Measurements from ENCODE around the gene INSIG1.

INSIG1 gene

DNA sequence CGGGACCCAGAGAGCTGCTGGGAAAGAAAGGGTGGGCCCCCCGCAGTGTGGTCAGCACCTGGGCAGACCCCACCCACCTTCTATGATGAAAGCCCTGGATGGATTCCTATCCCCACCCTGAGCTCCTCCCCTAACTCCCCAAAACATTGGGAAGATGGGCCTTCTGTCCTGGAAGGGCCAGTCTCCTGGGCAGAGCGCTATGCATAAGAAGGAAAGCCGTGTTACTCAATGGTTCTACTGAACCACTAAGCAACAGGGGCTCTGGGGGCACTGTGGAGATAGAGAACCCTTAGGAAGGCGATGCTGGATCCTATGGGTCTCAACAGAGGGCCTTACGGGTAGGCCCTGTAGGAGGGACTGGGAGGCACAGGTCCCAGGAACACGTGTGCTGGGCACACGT is 30.7 kb upstream of the INSIG1 start:
- no peak for DNase-seq

DNA sequence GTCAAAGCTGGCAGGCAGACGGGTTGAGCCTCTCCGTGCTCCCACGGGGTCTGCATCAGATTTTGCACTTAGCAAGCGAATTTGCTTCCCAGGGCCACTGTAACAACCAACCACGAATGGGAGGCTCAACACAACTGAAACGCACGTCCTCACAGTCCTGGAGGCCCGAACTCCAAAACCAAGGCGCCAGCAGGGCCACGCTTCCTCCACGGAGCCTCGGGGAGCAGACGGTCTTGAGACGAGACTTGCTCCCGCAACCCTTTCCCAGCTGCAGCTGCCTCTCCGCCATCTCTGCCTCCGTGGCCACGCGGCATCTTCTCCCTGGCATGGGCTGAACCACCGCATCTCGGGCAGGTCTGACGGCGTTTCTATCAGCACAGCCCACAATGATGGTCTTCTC is 30.2 kb upstream of the INSIG1 start:
- no peak for DNase-seq

DNA sequence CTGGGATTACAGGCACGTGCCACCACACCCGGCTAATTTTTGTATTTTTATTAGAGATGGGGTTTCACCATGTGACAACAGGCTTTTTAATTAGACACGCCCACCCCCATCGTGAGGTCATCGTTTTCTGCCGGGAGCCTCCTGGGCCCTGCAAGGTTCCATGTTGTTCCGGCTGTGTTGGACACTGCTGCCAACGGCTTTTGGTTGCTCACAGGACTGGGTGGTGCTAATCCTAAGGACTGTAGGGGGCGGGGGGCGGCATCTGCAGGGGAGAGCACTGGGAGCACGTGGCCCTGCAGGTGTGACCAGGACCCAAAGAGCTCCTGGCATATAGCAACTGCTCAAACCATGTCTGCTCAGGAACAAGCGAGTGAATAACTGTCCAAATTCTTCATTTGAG is 29.5 kb upstream of the INSIG1 start:
- DNase-seq = no peak

DNA sequence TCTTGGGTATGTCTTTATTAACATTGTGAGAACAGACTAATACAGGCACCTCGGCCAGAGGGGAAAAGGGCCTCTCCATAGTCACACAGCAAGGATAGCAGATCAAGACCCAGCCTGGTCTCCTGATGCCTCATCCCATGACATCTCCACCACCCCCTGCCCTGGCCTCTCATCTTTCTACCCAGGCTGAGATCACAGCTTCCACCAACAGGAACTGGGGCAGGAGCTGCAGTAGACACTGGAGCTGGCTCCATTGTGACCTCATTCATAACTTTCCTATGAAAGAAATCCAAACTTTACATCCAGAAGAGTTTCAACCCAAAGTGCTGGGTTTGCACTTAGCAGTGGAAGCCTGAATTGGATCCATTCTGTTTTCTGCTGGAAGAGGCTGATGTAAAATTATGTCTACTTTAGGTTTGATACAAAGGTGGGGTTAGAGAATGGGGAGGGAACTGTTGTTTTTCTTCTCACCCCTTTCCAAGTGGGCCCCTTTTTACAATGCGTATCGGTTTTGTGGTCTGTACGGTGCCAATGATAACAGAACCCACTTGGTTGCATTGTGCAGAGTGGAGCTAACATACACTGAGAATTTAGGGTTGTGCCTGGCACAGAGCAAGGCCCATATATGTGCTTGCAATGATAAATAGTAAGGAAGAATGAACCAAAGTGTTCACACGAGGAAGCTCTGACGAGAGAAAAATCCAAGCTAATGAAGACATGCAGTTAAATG is 28.6 kb upstream of the INSIG1 start:
- no peak for DNase-seq

DNA sequence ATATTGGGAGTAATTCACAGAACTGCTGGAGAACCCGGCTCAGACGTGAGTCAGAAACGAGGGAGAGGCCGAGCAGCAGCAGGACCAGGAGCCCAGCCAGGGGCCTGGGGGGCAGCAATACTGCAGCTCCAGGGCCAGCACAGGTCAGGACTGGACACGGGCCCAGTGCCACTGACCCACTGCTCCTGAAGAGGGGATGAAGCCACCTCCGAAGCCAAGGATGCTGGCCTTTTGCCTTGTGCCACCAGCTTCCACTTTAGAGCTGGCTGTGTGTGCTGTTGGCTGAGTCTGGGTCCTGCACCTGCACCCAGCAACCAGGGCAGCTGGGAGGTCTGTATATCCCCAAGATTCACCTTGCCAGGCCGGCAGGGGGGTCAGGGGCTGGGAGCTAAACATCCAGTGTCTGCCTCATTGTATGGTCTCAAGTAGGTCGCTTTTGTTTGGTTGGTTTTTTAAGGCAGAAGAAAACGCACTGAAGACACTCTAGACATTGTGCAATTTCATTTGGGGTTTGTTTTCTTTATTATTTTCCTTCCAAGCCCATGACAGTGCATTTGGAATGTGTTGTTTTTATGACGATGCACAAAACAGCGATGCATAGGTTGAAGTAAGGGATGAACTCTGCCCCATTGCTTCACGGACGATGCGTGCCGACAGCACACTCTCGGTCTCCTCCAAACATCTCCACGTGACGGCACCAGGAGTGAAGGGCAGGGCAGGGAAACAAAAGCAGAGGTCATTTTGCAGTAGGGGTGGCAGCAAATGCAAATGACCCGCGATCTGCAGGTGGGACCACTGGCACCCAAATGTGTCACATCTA is 27.7 kb upstream of the INSIG1 start:
- DNase-seq = no peak

DNA sequence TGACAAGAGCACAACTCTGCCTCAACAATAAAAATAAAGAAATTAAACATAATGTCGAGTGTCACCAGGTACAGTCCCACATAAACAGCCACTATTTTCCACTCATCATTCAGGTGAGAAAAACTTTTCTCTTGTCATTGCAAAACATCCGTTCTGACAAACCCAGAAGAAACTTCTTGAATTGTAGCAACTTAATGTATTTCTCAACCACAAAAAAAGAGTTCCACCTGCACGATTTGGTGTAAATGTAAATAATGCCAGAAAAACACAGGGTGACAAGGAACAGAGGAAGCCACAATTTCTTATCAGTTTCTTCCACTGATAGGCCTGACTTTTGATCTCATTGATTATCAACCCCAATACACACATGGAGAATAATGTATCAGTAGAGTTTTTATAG is 26.8 kb upstream of the INSIG1 start:
- DNase-seq = no peak

DNA sequence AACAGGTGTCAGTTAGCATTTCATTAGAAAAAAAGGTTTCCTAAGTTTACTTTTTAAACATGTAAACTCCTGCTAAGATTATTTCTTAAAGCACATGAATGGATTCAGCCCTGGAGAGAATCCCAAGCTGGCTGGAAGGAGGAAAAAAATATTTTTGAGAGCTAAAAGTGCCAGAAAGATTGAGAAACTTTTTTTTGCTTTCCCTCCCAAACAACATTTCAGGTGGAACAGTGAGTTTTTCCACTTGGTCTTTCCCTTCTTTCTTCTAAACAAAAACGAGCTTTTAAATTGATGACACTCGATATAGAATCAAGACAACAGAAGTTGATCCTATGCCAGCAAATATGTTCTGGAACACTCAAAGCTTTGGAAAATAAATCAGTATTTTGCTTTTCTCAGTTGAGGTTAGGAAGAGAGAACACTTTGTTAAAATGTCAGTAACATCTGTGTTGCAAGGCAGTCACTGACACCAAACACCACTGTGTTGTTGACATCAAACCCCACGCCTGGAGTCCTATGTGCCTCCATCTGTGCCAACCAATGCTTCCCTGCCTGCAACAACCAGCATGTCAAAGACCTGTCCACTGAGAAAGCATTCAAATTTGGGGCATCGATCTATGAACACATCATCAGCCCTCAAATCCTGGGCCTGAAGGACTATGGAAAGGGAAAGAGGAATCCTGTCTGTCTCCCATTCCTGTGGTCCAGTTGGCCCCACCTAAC is 22.9 kb upstream of the INSIG1 start:
- DNase-seq = no peak

DNA sequence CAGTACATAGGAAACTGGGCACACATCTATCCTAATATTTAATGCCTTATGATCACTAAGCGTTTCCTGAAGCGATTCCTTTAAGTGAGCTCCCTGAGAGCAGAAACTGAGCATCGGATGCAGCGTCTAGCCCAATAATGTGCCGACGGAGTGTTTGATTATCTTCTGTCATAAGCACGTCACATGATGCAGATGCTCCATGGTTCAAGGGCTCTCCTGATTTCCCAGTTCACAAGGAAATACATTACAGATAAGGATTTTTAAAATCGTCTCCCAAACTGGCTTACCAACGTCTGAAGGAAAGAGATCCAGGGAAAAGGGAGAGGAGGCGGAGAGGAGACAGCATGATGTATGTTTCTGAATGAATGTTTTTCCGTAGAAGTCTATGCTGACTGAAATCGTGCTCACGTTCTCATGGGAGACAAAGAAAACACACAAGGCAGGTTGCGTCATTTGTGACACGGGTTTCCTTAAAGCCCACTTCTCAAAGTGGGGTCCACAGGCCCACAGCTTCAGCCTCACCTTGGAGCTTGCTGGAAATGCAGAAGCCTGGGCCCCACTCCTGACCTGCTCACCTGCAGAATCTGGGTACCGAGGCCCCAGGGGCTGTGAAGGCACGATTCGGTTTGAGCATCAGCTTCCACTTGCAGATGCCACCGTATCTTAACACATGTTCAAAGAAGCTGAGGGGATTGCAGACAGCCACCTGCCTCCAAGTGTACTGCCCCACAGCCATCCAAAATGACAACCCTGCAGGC is 21.5 kb upstream of the INSIG1 start:
- DNase-seq = no peak

DNA sequence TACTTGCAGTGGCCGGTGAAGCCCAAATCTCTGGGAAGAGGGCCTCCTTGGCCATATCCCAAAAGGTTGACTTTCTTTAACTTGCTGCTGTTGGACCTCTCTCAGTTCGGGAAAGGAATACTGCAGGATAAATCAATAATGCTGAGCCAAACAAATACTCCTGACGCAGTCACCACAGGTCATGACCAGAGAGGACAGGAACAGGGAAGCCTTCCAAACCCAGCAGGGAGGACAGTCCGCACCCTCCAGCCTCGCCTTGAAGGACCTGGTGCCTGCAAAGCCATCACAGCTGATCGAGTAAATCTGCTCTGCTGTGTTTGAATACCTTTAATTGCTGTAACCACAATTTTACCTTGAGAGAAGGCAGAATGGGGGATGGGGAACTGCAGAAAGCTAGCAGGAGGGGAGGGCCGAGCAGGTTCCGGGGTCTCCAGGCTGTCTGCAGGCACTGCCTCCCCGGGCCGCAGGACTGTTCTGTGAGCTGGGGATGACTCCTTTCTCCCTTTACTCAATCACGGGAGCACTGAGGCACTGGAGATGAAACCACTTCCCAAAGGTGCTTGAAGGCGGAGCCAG is 20.8 kb upstream of the INSIG1 start:
- no peak for DNase-seq

DNA sequence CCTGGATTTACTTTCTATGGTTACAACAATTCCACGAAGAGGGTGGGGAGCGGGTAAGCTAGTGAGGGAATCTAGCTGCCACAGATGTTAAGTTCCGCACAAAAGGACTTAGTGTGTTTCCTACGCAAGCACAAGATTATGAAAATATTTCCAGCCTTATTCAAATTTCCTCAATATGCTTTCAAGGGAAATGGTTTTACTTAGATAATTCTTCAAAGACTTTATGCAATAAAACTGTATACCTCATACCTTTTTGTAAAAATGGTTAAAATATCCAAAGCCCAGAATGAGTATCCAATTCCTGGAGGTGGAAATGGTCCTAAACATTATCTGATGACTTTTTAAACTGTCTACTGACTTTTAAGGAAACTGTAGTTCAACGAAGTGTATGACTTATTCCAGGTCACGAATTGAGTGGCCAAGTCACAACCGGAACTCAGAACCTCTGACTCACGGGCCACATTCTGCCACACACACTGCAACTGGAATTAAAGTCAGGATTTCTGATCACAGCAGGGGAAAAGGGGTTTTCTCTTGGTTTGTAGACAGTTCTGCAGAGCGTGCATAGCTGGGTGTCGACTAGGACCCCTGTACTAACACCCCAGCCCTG is 20.2 kb upstream of the INSIG1 start:
- DNase-seq = no peak

DNA sequence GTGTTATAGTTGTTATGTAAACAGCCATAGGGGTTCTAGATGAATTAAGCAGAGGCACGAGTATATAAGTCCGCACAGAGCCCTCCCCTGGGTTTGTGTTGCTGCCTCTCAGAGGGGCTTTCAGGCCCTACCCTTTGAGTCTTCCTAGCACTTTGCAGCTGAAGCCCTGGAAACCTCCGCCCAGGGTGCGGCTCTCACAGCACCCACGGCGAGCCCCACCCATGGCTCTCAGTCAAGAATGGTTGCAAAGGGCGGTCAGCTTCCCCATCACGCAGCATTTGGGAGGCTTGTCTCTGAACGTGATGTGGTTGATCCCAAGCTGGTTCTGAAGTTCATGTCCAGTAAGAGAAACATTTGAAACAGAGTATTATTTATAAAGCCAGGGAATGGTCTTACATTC is 18.8 kb upstream of the INSIG1 start:
- no peak for DNase-seq

DNA sequence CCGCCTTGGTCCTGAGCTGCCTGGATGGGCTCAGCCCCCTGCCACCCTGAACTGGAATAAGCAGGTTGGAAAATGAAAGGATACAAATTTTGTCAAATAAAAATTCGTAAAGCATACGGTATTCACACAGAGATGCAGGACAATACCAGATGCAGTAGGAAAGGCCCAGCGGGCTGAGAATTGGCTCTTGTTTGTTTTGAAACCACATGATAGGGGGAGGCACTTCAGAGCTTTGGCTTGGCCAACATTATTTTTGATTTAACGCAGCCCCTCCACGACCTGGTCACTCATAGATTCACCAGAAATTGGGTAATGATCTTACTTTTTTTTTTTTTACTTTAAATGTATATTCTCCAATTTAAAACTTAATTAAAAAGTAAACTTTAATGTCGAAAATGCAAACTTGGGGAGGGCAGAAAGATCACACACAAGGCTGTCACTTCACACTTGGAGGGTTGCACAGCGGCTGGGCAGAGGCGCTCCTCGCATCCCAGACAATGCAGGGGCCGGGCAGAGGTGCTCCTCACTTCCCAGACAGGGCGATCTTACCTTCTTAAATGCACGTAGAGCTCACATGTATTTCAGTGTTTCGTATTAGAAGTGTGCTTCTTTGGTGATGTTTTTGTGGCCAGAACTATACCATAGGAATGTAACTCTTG is 17.8 kb upstream of the INSIG1 start:
- no peak for DNase-seq

DNA sequence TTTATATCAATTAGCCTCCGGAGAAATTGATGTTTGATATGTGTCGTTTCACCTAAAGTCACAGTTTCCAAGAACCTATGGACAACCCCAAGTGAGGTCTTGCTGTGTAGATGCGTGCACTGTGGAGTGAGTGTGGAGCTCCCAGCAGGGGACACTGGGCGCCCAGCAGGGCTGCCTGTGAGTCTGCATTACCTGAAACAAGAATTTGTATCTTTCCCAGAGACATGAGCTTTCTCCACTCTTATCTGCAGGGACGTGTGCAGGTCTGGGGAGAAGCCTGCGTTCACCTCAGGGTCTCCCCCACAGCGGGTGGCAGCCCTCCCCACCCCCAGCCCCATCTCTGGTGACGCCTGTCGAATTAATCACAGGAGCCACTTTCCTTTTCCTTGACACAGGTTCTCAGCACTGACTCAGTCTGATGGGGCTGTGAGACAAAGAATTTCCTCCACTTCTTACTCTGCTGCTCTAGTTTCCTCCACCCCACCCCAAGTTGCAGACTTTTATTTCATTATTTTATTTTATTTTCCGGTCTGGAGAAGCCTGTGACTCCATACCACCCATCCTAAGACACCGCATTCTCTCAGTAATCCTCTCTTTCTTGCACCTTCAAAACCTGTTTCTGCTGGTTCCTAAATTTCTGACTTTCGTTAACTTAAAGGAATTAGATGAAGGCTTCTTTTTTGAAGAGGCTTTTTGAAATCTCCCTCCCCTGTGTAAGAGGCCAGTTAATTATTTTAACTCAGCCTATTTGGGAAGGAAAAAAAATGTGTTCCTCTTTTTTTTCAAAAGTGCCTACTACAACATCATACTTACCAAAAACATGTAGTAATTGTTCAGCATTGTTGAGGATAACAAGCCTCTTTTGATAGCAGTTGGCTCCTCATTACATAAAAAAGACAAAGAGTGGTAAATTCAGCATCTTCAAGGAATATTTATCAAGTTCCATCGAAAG is 17.0 kb upstream of the INSIG1 start:
- DNase-seq = no peak

DNA sequence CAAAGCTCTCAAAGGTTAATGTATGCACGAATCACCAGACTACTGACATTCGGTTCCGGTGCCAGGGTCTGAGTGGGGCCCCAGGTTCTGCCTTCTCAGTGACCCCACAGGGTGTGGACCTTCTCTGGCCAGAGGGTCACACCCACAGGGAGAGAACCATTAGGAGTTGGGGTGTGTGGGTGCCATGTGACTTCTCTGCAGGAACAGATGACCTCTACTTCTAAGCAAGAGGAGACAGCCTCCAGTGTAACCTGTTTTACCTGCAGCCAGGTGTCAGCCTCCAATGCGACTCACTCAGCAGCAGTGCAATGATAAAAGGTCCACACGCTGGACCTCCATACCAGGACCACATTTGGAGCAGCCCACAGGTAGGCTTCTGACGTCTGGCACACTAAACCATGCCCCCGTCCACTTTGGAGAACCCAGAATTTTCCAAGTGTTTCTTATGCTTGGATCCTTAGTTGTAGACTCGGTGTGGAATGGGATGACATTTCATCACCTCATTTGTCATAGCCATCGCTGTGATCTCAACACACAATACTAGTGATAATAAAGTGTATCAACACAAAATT is 16.2 kb upstream of the INSIG1 start:
- no peak for DNase-seq

DNA sequence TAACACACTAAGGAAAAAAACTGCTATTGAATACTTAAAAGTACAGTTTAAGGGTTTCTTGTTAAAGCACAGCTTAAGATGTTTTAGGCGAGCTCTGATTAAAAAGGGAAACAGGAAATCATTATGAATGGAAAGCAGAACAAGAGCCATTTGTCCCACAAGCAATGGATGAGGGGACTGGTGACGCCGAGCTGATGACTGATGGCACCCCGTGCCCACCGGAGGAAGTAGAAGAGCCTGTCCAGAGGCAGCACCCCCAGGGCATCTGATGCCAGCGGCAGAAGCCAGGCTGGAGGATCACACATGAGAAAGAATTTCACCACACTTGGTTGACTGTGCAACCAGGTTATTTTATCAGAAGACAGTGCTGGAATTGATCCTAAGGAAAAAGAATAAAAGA is 15.0 kb upstream of the INSIG1 start:
- no peak for DNase-seq

DNA sequence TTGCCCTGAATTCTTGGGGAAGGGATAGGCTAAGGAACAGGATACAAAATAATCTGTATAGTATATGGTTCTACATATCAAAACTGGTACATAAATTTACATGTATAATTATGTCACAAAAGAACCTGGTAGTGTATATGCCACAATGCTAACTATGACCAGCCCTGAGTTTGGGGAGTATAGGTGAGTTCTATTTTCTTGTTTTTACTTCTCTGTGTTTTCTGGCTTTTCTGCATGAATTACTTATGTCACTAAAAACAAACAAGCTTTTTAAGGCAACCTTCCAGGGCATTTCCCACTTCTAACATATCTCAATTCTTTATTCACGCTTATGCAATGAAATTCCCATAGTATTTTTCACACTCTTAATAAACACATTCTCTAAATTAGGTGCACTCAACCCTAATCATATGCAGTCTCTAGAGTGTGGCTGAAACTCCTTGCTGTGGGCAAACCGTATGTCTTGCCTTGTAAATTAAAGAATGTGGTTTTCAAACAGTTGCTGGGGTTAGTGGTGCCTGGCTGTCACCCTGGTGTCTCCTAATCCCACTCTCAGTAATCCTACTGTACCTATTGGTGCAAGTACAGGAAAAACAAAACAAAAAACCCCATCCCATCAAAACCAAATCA is 14.0 kb upstream of the INSIG1 start:
- no peak for DNase-seq

DNA sequence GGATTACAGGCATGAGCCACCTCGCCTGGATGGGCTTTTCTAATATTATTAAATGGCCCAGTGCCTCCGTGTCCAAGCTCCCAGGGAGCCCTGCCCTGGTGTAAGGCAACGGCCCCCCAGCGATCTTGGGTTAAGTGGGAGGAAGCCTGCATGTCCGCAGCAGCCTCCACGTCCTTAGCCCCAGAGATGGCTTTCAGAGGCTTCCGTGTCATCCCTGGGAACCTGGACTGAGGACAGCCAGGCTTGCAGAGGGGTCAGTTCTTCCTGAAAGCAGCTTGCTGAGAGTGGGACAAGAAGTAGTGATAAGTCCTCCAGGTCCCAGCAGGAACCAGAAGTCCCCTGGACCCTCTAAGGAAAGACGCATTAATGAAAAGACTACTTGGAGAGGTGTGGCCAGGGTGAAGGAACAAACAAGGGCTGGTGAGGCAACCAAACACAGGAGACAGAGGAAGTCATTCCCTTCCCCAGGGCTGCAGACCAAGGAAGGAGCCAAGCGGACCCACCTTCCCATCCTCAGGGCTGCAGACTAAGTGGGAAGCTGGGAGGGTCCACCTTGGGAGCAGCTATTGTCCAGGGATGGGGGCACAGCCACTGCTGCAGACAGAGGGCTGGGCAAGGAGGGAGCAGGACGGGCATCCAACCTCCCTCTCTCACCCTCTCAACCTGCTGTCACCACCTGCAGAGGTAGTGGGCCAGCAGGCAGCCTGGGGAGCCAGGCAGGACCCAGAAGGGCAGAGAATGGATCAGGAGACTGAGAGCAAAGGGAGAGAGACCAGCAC is 13.0 kb upstream of the INSIG1 start:
- DNase-seq = no peak

DNA sequence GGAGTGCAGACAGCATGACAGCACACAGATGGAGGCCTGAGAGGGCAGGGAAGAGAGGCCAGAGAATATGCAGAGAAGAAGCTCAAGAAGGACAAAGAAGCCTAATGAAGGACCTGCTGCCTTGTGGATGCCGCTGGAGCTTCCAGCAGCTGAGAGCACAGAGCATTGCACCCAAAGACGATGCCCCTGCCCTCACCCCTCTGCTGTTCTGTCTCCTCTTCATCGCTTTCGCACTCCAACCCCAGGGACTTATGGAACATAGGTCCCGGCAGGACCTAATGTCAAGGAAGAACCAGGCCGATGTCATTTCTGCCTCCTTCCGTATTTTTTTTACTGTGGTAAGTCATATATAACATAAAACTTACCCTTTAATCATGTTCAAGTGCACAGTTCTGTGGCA is 12.3 kb upstream of the INSIG1 start:
- DNase-seq = no peak

DNA sequence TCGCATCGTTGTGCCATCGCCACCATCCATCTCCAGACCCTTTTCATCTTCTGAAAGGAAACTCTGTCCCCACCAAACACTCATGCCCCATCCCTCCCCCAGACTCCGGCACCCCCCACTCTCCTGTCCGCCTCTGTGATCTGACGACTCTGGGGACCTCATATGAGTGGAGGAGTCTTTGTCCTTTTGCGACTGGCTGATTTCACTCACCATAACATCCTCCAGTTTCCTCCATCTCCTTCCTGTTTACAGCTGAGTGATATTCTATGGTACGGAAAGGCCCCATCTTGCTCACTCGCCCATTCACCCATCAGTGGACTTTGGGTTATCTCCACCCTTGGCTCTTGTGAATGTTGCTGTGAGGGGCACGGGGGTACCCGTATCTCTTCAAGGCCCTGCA is 11.8 kb upstream of the INSIG1 start:
- DNase-seq = no peak
